Progenitor cell of endocrine pancreas (in vitro differentiated cells): Measurements from ENCODE around the gene SUGCT. TPM values are rescaled to one million over a fixed set of nuclear protein-coding genes. Genes with fewer than 3 reads are reported as not detected.

Experiments
- DNase-seq: peaks from one replicate; pipeline ENCODE4 v3.0.0; 2021; ENCODE audit warnings: low spot score; ENCODE audit not compliant: unreplicated experiment
- H3K27ac Mint-ChIP-seq: 2 replicates; pipeline ENCODE4 v1.8.0; 2021; ENCODE audit warnings: mild to moderate bottlenecking, moderate library complexity, mixed read lengths
- H3K27me3 Mint-ChIP-seq: 2 replicates; pipeline ENCODE4 v1.8.0; 2021; ENCODE audit warnings: mixed read lengths
- H3K36me3 Mint-ChIP-seq: 2 replicates; pipeline ENCODE4 v1.8.0; 2022; ENCODE audit warnings: mixed read lengths; ENCODE audit not compliant: insufficient read depth
- H3K4me1 Mint-ChIP-seq: 2 replicates; pipeline ENCODE4 v1.8.0; 2021; ENCODE audit warnings: low read depth, mixed read lengths
- H3K4me3 Mint-ChIP-seq: 2 replicates; pipeline ENCODE4 v1.8.0; 2021; ENCODE audit warnings: low read depth, mild to moderate bottlenecking, moderate library complexity, mixed read lengths
- H3K9me3 Mint-ChIP-seq: 2 replicates; pipeline ENCODE4 v1.8.0; 2021; ENCODE audit warnings: low read depth, mixed read lengths
- total RNA-seq: library from RNA; stranded (reverse); gene quantifications from 2 replicates; pipeline ENCODE4 v1.2.1, GENCODE V29; 2021
- TF ChIP-seq, protein P1 (sequence below): fragments of 200-600 bp; sonication (generic); IDR thresholded peaks from one replicate; pipeline ENCODE4 v1.5.0; 2021; ENCODE audit warnings: antibody characterized with exemption, mild to moderate bottlenecking; ENCODE audit not compliant: unreplicated experiment

Gene SUGCT
- total RNA-seq, 1 donor from 2014 or later, result 6.2 TPM

DNA sequence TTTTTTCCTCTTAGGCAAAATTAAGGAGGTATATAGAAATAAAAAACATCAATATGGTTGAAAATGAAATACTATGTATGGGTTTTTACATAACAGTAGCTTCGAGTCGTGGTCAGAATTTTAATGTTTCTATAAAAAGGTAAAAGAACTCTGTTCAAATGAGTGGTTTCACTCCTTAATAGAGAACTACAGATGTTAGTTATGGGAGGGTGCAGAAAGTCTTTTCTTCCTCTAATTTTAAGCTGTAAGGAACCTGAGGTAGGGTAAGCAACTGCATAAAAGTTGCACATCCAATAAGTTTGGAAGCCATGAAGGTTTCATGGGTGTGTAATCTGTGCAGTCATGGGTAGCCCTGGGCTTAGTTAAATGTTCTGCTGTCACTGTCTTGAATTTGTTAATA lies 141.3 kb downstream of the SUGCT start:
- Mint-ChIP-seq H3K27ac (no peak overlapping the region), H3K9me3 (peaks cover 2% of the 10 kb centered on the region), H3K36me3 (peaks cover under 1% of the 10 kb centered on the region), H3K4me3 (no peak overlapping the region), H3K27me3 (no peaks in the 10 kb centered on the region), H3K4me1 (no peaks in the 10 kb centered on the region)
- DNase-seq, result no peak
- TF ChIP-seq, protein P1, sequence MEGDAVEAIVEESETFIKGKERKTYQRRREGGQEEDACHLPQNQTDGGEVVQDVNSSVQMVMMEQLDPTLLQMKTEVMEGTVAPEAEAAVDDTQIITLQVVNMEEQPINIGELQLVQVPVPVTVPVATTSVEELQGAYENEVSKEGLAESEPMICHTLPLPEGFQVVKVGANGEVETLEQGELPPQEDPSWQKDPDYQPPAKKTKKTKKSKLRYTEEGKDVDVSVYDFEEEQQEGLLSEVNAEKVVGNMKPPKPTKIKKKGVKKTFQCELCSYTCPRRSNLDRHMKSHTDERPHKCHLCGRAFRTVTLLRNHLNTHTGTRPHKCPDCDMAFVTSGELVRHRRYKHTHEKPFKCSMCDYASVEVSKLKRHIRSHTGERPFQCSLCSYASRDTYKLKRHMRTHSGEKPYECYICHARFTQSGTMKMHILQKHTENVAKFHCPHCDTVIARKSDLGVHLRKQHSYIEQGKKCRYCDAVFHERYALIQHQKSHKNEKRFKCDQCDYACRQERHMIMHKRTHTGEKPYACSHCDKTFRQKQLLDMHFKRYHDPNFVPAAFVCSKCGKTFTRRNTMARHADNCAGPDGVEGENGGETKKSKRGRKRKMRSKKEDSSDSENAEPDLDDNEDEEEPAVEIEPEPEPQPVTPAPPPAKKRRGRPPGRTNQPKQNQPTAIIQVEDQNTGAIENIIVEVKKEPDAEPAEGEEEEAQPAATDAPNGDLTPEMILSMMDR, result no peak

DNA sequence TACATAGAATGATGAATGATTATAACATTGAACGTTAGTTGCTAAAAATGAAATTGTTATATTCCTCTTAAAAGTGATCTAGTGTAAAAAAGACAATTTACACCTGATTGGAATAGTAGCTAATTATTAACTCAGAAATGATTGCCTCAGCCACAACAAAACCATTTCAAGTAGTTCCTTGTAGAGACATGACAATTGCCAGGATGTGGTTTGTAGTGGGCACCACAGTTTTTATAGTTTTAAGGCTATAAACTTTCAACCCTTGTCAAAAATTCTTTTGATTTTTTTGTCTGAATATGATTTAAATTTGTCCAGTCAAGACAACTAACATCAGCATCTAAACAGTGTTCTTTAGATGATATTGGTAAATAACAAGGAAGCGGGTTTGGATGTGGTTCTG lies 145.2 kb downstream of the SUGCT start:
- Mint-ChIP-seq H3K36me3 (peaks cover 2% of the 10 kb centered on the region), H3K4me1 (no peaks in the 10 kb centered on the region), H3K27ac (no peak overlapping the region), H3K9me3 (peaks cover 5% of the 10 kb centered on the region), H3K27me3 (no peaks in the 10 kb centered on the region), H3K4me3 (no peak overlapping the region)
- TF ChIP-seq, protein P1, result no peak
- no peak for DNase-seq

- peaks cover 2% of the 10 kb centered on the region for H3K36me3 Mint-ChIP-seq
- no peak overlapping the region for H3K27ac Mint-ChIP-seq
- H3K4me1 Mint-ChIP-seq, result no peaks in the 10 kb centered on the region
- no peak overlapping the region for H3K4me3 Mint-ChIP-seq
- TF ChIP-seq, protein P1, result no peak
- H3K27me3 Mint-ChIP-seq, result no peaks in the 10 kb centered on the region
- no peak for DNase-seq
- H3K9me3 Mint-ChIP-seq, result peaks cover 5% of the 10 kb centered on the region
Observed at GRCh38 chr7:40282858-40283257, 148.1 kb downstream of the SUGCT start.

DNA sequence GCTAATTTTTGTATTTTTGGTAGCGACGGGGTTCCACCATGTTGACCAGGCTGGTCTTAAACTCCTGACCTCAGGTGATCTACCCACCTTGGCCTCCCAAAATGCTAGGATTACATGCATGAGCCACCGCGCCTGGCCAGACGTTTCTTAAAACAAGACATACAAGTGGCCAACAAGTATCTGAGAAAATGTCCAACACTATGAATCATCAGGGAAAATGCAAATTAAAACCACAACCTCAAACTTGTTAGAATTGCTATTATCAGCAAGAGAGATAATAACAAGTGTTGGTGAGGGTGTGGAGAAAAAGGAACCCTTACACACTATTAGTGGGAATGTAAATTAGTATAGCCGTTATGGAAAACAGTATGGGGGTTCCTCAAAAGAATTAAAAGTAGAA lies 148.6 kb downstream of the SUGCT start:
- Mint-ChIP-seq H3K36me3 (peaks cover 2% of the 10 kb centered on the region), H3K27ac (no peak overlapping the region), H3K9me3 (peaks cover 5% of the 10 kb centered on the region), H3K4me1 (no peaks in the 10 kb centered on the region), H3K27me3 (no peaks in the 10 kb centered on the region), H3K4me3 (no peak overlapping the region)
- no peak for DNase-seq
- TF ChIP-seq, protein P1, result no peak

GRCh38 chr7:40288827-40289226 lies 154.0 kb downstream of the SUGCT start:
- DNase-seq, result no peak
- Mint-ChIP-seq H3K4me1 (no peaks in the 10 kb centered on the region), H3K36me3 (no peaks in the 10 kb centered on the region), H3K9me3 (no peaks in the 10 kb centered on the region), H3K27me3 (no peaks in the 10 kb centered on the region), H3K27ac (no peak overlapping the region), H3K4me3 (no peak overlapping the region)
- TF ChIP-seq, protein P1, result no peak
